Subcutaneous adipose tissue (tissue), 4 donors: ENCODE measurements around the gene PMVK. TPM values are rescaled to one million over a fixed set of nuclear protein-coding genes. Genes with fewer than 3 reads are reported as not detected.

ENCODE experiments used
- CTCF ChIP-seq: fragments of 450-650 bp; IDR thresholded peaks from one replicate; pipeline ENCODE4 v1.5.1; 2016; ENCODE audit warnings: low read depth, mild to moderate bottlenecking, control low read depth, antibody characterized with exemption, moderate library complexity
- total RNA-seq, 4 donors: library from RNA; depleted of rRNA; stranded (reverse); fragments of >200 nt; gene quantifications; one replicate each; pipeline ENCODE4 v1.1.0, GENCODE V29; 2016

PMVK gene
- total RNA-seq, 4 donors from 2014 or later, result 11.6 to 22.4 (median 14.4) TPM

DNA sequence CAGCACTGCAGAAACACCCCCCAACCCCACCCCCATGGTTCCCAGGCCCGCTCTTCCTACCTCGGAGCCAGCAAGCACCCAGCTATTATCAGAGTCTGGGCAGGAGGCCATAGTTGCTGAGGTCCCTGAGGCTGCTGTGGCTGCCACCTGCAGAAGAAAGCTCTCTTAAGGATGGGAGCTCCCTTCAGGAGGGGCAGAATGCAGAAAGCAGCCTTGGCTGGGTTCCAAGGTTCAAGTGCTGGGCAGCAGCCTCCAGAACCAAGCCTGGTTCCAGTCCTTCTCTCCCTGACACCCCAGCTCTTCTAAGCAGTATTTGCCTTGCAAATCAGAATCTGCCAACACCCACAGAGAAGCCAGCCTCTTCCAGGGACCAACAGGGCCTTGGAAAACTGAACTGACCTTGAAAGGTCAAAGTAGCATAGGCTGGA, 17.1 kb upstream of the PMVK start:
- TF ChIP-seq CTCF, result no peak

DNA sequence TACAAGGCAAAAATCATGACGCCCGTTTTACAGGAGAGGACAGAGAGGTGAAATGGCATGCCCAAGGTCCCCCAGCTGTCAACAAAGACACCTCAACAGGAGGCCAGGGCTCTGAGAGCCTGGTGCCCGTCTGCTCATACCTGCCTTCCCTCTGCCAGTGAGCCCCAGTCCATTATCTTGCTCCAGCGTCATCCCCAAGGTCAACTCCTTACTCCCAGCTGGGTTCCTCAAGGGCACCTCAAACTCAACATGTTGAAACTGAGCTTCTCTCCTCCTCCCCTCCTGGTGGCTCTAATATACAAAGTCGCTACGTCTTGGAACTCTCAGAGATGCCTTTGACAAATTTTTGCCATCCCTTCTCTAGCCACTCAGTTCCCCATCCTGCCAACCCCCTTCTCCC, 16.1 kb upstream of the PMVK start:
- no peak for TF ChIP-seq CTCF

- no peak for TF ChIP-seq CTCF
Observed at GRCh38 chr1:154951901-154952657, 15.6 kb upstream of the PMVK start.

DNA sequence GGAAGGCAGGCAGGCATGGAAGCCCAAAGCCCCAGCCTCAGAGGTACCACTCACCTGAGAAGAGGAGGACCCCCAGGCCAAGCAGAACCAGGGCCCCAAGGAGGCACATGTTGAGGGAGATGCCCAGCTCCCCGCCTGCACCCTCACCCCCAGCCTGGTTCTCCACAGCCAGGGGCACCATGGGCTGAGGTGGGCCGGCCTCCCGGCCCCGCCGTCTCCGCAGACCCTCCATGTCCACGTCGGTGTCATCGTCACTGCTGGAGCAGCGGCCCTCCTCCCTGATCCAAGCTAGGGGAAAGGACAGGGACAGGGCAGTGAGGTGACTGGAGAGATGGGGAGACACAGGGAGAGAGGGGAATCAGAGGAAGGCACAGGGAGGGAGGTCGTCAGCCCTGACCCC, 11.6 kb upstream of the PMVK start:
- no peak for TF ChIP-seq CTCF

GRCh38 chr1:154945962-154946850, 9.7 kb upstream of the PMVK start:
- no peak for TF ChIP-seq CTCF

DNA sequence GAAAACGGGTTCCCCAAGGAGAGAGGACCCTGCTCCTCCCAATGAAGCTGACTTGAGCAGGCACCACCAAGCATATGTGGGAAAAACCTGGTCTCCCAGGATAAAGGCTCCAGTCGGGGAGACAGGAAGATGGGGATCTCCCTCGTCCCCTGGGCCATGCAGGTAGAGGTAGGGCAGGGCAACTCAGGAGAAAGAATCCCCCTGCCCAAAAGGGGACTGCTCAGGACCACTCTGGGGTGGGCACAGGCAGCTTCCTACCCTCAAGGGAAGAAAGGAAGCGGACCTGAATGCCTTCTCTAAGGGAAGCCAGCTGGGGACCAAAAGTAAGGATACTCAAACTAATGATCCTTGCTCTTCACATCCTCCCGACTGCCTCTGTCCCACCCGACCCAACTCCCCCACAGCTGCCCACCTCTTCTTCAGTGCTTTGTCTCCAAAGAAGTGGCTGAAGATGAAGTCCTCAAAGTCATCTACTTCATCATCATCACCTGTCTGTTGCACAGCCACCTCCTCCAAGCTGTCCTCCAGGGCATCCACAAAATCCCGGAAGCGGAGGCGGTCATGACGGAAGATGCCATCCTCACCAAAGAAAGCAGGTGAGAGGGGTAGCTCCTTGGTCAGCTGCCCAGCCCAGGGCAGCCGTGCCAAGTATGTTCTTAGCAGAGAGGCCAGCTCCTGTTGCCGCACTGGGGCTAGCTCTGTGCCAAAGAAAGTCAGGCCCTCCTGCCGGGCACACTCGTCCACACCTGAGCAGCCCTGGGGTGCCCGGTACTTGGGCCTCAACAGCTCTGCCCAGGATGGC, 8.8 kb upstream of the PMVK start:
- TF ChIP-seq CTCF, result no peak
